HG03025 (cell line): ENCODE results near the gene TRIM38.
A peak's percentile ranks its signal among the peaks of the same experiment; 100 is the strongest.
"Not testable (repeated sequence)": the region's sequence is repeated elsewhere in the genome, so short reads cannot be mapped to it uniquely, and the experiment has no call there.

ENCODE experiments used
- ATAC-seq: cut with Tn5 transposase; IDR thresholded peaks from one replicate; pipeline ENCODE4 v1.9.1; 2021; ENCODE audit warnings: mild to moderate bottlenecking, moderate library complexity; ENCODE audit not compliant: unreplicated experiment, low FRiP score

TRIM38 gene

DNA sequence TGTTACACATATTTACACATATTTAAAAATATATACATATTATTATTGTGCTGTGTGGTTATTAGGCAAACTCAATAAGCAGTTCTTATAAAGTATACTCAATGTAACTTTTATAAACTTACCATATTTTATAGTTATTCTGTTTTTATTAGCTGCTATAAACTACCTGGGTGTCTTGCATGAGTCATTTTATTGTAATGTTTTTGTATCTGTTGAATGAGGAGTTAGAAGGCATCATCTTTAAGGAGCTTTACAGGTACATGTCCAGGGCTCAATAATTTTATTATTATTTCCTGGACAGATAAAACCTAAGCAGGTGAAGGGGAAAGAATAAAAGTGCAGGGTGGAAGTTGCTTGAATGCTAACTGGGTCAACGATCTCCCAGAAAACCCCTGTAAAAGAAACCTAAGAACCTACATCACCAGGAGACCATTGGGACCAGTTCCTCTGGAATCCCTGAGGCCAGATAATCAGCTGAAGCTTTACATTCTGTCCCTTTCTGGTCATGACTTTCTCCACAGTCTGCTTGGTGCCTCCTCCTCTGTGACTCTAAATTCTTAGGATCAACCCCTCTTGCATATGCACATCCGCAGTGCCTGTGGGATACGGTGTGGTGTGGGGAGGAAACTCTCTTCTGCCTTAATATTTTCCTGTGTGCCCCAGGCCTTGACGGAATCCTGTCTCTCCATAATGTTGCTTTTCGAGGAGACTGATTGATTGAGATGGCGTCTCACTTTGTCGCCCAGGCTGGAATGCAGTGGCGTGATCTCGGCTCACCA is 38.0 kb downstream of the TRIM38 start:
- ATAC-seq = no peak

DNA sequence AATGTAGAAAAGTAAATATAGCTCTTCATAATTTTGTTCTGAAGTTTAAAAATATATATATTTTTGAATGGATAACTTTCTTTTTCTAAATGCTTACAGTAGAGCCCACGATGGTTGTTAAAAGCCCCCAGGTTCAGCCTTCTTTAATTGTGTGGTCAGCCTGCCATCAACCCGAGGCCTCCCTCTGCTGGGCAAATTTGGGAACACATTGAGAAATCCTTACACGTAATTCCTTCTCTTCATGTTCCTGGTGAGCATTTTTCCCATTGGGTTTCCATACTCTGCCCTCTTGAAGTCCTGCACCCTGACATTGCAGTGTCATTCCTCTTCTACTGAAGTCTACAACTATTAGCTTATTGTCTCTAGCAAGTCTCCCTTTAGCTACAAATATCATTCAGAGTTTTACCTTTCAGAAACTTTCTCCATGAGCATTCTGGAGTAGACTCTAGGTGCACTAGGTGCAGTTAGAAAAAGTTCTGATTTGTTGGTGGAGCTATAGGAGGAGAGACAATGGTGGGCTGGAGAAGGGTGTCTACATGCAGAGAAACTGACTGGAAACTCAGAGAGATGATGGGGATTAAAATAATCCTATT is 40.6 kb downstream of the TRIM38 start:
- ATAC-seq = no peak

DNA sequence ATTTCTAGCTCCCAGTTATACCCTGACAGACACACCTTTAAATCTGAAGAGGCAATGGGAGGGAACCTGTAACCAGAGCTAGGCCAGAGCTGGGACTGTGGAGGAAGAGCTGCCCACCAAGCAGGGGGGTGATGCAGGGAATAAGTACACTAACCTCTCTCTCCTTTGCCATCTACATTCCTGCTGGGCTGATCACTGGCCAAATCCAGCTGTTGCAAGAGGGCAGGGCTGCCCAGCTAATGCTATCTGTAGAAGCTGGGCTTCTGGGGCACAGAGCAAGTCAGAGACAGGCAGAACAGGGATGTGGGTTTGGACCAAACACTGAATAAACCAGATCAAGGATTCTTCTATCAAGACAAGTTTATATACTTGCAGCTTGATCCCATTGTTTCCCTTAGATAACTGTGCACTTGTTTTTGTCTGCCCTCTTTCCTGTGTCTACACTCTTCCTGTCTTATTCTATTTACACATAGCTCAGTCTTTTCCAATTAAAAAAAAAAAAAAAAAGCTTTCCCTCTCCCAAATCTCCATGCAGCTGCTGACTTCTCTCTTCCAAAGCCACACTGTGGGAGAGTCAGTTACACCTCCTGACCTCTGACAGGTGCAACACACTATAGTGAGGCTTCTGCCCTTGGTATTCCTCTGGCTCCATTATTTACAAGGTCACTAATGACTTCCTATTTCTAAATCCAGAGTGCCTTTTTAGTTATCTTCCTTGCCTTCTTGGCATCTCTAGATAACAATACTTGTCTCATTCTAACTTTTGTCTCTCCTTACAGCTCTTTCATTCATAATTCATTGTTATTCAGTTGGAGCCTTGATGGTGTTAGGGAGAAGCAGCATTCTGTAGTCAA is 43.7 kb downstream of the TRIM38 start:
- ATAC-seq = no peak

DNA sequence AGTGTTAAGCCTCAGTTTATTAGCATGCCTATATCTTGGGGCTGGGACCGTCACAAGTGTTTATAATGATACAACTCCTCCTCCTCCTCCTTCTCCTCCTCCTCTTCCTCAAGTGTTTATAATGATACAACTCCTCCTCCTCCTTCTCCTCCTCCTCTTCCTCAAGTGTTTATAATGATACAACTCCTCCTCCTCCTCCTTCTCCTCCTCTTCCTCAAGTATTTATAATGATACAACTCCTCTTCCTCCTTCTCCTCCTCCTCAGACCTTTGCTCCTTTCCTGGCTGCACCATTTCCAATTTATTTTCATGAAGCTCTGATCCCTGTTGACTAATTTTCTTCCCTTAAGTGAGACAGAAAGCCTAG is 44.3 kb downstream of the TRIM38 start:
- not testable (repeated sequence) for ATAC-seq

DNA sequence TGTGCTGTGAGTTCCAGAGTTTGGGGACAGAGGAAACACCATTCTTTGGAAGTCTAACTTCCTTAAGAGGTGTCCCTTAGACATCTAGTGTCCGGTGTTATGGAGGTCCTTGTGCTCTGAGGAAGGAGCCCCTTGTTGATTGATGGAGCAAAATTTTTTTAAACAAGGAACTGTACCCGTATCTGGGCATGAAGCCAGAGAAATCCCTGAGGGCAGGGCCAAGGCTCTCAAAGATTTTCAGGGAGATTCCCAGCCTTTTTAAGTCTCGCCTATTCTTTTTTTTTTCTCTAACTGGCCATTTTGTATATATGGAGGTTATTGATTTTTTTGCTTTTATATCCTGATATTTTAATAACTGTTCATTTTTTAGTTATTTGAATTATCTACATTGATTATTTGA is 45.9 kb downstream of the TRIM38 start:
- ATAC-seq = no peak

DNA sequence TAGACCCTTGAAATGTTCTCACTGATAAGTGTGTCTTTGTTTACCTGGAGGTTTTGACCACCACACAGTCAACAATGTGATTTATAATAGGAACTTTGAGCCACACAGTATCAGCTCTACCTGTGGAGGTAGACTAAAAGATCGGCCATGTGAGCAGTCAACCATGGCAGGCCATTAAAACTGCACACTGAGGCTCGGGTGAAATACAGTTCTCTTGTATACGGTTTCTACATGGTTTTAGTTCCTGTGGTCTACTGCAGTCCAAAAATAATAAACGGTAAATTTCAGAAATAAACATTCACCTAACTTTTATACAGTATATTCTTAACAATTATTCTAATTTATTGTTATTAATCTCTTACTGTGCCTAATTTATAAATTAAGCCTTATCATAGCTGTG is 47.2 kb downstream of the TRIM38 start:
- ATAC-seq = no peak

DNA sequence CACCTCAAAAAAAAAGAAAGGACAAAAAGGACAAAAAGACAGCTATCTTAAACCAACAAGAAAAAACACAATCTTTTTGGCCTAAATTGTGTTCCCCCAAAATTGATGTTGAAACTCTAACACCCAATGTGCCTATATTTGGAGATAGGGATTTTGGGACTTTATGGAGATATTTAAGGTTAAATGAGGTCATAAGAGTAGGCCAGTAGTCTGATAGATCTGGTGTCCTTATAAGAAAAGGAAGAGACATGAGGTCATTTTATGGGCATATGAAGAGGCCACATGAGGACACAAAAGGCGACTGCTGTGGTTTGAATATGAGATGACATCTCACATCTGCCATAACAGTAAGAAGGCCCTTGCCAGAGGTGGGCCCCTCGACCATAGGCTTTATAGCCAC is 49.5 kb downstream of the TRIM38 start:
- no peak for ATAC-seq

DNA sequence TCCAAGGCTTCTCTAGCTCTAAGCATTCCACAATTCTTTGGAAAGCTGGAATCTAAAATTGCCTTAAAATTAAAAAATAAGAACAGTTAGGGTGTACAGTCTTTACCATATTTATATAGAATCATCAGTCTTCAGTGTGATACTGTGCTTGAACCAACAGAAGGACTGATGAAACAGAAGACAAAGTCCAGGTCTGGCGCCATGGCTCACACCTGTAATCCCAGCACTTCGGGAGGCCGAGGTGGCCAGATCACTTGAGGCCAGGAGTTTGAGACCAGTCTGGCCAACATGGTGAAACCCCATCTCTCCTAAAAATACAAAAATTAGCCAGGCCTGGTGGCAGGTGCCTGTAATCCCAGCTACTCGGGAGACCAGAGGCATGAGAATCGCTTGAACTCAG is 51.8 kb downstream of the TRIM38 start:
- ATAC-seq = not testable (repeated sequence)

DNA sequence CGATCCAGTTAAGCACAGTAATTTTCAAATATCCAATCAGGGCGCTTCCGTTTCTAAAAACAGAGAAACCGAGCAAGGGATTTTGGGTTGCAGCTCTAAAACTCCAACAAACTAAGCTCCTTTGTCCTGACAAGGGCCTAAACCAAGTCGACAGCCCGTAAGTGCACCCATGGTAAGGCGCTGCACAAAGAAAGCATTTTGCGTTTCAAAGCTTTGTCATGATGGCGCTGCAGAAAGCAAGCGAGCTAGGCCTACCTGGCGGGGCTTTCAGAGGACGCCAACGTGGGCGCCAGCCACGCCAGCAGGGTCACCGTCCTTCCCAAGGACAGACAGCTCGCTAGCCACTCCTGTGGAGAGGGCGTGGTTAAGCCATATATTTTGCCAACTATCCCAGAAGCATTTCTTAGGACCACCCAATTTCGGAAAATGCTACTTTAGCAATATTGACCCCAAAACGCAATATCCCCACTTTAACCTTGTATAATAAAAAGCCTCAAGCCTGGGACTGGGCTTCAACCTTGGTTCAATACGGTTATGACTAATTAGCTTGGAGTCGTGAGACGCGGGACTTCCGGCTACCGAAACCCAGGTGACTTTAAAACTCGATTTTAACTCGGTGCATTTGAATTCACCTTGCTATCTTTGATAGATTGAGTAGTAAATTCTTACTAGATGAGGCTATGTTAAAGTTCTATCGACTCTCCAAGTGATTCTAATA is 53.8 kb downstream of the TRIM38 start:
- no peak for ATAC-seq

DNA sequence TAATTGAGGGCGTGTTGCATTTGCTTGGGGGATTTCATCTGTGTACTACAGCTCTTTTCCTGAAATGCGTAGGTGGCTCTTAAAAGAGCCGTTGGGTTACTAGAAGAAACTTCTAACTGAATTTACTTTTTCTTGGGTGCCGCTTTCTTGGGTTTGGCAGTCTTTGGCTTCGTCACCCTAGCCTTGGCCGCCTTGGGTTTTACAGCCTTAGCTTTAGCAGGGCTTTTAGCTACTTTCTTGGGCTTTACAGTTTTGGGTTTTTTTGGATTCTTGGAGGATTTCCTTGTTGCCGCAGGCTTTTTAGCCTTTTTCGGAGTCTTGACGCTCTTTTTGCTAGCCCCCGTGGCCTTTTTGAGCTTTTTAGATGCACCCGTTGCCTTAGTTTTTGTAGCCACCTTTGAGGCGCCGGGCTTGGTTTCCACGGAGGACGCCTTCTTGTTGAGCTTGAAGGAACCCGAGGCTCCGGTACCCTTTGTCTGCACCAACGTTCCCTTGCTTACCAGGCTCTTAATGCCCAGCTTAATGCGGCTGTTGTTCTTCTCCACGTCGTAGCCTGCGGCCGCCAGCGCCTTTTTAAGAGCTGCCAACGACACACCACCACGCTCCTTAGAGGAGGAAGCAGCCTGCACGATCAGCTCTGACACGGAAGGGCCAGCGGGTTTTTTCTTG is 54.5 kb downstream of the TRIM38 start:
- no peak for ATAC-seq

DNA sequence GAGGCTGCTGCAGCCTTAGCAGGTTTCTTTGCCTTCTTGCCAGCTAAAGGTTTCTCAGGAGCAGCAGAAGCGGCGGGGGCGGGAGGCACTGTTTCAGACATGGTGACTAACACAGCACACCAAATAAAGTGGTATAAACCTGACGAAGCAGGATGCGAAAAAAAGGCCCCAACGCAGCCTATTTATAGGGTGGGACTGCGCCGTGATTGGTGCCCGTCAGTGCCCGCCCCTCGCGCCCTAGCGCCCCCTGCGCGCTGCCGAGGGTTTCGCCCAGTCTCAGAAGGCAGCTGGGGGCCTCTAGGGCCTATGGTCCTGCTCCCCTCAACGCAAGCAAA is 55.0 kb downstream of the TRIM38 start:
- no peak for ATAC-seq

DNA sequence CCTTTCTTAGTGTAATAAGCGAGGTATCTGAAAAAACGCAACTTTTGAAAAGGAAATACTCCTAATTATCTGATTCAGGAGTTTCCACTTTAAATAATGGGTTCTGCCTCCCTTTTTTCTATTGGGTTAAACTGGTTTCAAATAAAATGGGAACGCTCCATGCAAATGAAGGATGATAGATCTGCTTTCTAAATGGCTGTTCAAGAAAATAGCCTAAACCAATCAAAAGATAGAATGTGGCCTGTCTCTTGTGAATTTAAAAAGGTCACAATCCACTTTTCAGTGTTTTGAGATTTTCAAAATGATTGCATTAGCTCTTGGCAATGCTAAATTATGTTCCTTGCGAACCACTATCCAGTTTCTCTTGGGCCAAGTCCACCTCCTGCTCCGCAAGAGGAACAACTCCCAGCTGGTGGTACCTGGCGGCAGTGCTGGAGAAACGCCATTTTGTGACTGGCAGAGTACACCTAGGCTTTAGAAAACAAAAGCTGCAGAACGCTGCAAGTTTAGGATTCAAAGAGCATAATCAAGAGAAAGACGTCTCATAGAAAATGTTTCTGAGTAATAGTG is 56.7 kb downstream of the TRIM38 start:
- ATAC-seq = no peak

DNA sequence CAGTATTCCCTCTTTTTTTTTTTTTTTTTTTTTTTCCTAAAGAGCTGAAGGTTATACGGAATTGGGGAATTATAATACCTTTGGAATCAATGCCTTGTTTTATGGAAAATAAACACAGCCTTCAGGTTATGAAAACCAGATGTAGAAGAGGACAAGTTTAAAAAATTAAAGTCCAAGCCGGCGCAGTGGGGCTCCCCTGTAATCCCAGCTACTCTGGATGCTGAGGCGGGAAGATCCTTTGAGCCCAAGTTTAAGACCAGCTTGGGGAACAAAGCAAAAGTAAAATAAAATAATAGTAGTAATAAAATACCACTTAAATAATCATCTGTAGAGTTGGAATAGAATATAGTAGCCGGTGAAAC is 57.3 kb downstream of the TRIM38 start:
- no peak for ATAC-seq

DNA sequence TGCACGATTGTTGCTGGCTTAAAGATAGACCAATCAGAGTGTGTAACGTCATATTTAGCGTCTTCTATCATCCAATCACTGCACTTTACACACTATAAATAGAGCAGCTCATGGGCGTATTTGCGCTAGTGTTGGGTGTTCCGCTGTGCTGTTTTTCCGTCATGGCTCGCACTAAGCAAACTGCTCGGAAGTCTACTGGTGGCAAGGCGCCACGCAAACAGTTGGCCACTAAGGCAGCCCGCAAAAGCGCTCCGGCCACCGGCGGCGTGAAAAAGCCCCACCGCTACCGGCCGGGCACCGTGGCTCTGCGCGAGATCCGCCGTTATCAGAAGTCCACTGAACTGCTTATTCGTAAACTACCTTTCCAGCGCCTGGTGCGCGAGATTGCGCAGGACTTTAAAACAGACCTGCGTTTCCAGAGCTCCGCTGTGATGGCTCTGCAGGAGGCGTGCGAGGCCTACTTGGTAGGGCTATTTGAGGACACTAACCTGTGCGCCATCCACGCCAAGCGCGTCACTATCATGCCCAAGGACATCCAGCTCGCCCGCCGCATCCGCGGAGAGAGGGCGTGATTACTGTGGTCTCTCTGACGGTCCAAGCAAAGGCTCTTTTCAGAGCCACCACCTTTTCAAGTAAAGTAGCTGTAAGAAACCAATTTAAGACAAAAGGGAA is 57.9 kb downstream of the TRIM38 start:
- peak; percentile 34 for ATAC-seq

DNA sequence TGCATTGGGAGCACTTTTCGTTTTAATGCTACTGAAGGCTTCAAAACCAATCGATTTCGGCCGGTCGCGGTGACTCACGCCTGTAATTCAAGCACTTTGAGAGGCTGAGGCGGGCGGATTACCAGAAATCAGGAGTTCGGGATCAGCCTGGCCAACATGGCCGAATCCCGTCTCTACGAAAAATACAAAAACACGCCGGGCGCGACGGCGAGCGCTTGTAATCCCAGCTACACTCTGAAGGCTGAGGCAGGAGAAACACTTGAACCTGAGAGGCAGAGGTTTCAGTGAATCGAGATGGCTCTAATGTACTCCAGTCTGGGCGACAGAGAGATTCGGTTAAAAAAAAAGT is 58.4 kb downstream of the TRIM38 start:
- peak; percentile 21 for ATAC-seq

DNA sequence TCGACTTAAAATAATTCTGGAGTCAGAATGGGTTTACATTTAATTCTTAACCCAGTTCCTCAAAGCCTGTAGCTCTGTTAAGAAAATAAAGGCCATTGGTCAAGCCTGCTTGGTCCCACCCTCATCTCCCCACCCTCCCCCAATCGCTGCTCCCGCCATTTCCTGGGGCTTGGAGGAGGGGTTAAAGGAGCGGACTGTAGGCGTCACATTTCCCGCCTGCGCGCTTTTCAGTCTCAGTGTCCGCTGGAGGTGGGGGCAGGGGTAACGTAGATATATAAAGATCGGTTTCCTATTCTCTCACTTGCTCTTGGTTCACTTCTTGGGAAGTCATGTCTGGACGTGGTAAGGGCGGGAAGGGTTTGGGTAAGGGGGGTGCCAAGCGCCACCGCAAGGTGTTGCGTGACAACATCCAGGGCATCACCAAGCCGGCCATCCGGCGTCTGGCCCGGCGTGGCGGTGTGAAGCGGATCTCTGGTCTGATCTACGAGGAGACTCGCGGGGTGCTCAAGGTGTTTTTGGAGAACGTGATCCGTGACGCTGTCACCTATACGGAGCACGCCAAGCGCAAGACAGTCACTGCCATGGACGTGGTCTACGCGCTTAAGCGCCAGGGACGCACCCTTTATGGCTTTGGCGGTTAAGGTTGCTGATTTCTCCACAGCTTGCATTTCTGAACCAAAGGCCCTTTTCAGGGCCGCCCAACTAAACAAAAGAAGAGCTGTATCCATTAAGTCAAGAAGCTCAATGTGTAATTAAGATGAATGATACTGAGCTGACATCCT is 58.9 kb downstream of the TRIM38 start:
- ATAC-seq = peak; percentile 45

DNA sequence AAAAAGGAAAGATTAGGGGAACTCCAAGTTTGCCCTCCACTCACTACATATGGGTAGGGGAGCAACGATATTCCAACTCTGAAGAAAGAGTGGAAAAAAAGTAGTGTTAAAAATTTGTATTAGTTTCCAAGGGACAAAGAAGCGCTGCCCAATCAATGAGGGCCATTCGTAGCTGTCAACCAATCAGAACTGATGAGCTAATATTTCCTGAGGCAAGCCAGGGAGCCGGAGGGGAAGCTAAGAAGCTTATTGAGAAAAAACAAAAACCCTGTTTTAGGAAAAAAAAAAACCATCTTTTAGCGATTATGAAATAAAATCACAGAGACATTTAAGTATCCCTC is 59.5 kb downstream of the TRIM38 start:
- no peak for ATAC-seq

DNA sequence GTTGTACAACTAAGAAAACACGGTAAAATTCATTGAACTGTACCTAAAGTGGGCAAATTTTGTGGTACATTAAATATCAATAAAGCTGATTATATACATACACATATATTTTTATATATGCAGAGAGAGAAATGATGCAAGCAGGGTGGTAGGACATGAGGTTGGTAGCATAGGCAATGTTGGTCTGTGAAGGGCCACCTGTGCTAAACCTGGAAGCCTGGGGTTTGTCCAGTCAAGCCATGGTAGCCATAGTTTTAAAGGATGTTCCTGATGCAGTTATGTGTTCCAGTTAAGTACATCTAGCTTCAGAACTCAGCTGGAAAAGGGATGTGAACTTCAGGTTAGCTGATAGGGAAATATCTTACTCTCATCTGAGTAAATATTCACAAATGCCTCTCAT is 60.1 kb downstream of the TRIM38 start:
- ATAC-seq = no peak

DNA sequence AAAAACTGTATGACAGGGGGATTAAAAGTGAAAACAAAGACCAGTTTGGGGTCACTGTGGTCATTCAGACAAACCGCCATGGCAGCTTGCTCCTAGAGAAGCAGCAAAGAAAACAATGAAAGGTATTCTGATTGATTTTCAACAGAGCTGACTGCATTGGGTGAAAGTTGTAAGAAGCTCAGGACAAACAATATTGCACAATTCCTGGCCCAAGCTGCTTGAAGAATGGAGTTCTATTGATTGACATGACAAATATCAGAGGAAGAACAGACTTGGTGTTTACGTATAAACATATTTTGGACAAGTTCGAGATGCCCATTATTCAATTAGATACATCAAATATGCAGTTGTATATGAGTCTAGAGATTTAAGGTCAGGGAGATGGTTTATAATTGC is 62.0 kb downstream of the TRIM38 start:
- no peak for ATAC-seq
